Measurements from ENCODE around the gene CD2. TPM values are rescaled to one million over a fixed set of nuclear protein-coding genes. Genes with fewer than 3 reads are reported as not detected.

CD2 gene
- total RNA-seq (2014; rRNA removed; shearing (Covaris generic)): not detected in 2 replicates

- H3K36me3 ChIP-seq (replicated peaks; ENCODE audit: control insufficient read depth, insufficient read depth, low read length): no peaks in the 10 kb centered on the region
- no peak for DNase-seq
- no peak within 1 kb of the TSS for H3K4me3 ChIP-seq (ENCODE audit: insufficient read depth, low read depth, low read length)
- H3K27me3 ChIP-seq (ENCODE audit: control insufficient read depth, insufficient read depth, low read length): no peaks in the 10 kb centered on the region
Observed at GRCh38 chr1:116754198-116754977, at the start of gene CD2. TSS of gene CD2 (plus strand) at chr1:116754430. CDS start at chr1:116754493, 63 bp downstream.

GRCh38 chr1:116706123-116706522 lies 48.1 kb upstream of the CD2 start:
- Histone ChIP-seq H3K27me3 (ENCODE audit: control insufficient read depth, insufficient read depth, low read length) (no peaks in the 10 kb centered on the region; the same call in 1 of the 2 replicates), H3K4me3 (ENCODE audit: insufficient read depth, low read depth, low read length) (no peak overlapping the region), H3K36me3 (replicated peaks; ENCODE audit: control insufficient read depth, insufficient read depth, low read length) (no peaks in the 10 kb centered on the region)
- DNase-seq: no peak

GRCh38 chr1:116706841-116707240 lies 47.4 kb upstream of the CD2 start:
- Histone ChIP-seq H3K36me3 (replicated peaks; ENCODE audit: control insufficient read depth, insufficient read depth, low read length) (no peaks in the 10 kb centered on the region), H3K27me3 (ENCODE audit: control insufficient read depth, insufficient read depth, low read length) (no peaks in the 10 kb centered on the region; the same call in 1 of the 2 replicates), H3K4me3 (ENCODE audit: insufficient read depth, low read depth, low read length) (no peak overlapping the region)
- no peak for DNase-seq

- Histone ChIP-seq H3K27me3 (ENCODE audit: control insufficient read depth, insufficient read depth, low read length) (no peaks in the 10 kb centered on the region; the same call in 1 of the 2 replicates), H3K4me3 (ENCODE audit: insufficient read depth, low read depth, low read length) (no peak overlapping the region), H3K36me3 (replicated peaks; ENCODE audit: control insufficient read depth, insufficient read depth, low read length) (no peaks in the 10 kb centered on the region)
- no peak for DNase-seq
Observed at GRCh38 chr1:116708255-116708900, 45.9 kb upstream of the CD2 start.

- no peaks in the 10 kb centered on the region for H3K36me3 ChIP-seq (replicated peaks; ENCODE audit: control insufficient read depth, insufficient read depth, low read length)
- DNase-seq: no peak
- H3K4me3 ChIP-seq (ENCODE audit: insufficient read depth, low read depth, low read length): no peak overlapping the region
- no peaks in the 10 kb centered on the region; the same call in 1 of the 2 replicates for H3K27me3 ChIP-seq (ENCODE audit: control insufficient read depth, insufficient read depth, low read length)
Observed at GRCh38 chr1:116709666-116710167, 44.5 kb upstream of the CD2 start.

- no peak for DNase-seq
- Histone ChIP-seq H3K36me3 (replicated peaks; ENCODE audit: control insufficient read depth, insufficient read depth, low read length) (no peaks in the 10 kb centered on the region), H3K4me3 (ENCODE audit: insufficient read depth, low read depth, low read length) (no peak overlapping the region), H3K27me3 (ENCODE audit: control insufficient read depth, insufficient read depth, low read length) (no peaks in the 10 kb centered on the region; the same call in 1 of the 2 replicates)
Observed at GRCh38 chr1:116710420-116711262, 43.6 kb upstream of the CD2 start.

- DNase-seq: no peak
- H3K36me3 ChIP-seq (replicated peaks; ENCODE audit: control insufficient read depth, insufficient read depth, low read length): no peaks in the 10 kb centered on the region
- H3K27me3 ChIP-seq (ENCODE audit: control insufficient read depth, insufficient read depth, low read length): no peaks in the 10 kb centered on the region; the same call in 1 of the 2 replicates
- H3K4me3 ChIP-seq (ENCODE audit: insufficient read depth, low read depth, low read length): no peak overlapping the region
Observed at GRCh38 chr1:116711263-116711840, 42.9 kb upstream of the CD2 start.

- Histone ChIP-seq H3K36me3 (replicated peaks; ENCODE audit: control insufficient read depth, insufficient read depth, low read length) (no peaks in the 10 kb centered on the region), H3K4me3 (ENCODE audit: insufficient read depth, low read depth, low read length) (no peak overlapping the region), H3K27me3 (ENCODE audit: control insufficient read depth, insufficient read depth, low read length) (no peaks in the 10 kb centered on the region; the same call in 1 of the 2 replicates)
- peak; percentile 47 for DNase-seq
Observed at GRCh38 chr1:116712510-116712909, 41.7 kb upstream of the CD2 start.

GRCh38 chr1:116713474-116713873 lies 40.8 kb upstream of the CD2 start:
- Histone ChIP-seq H3K27me3 (ENCODE audit: control insufficient read depth, insufficient read depth, low read length) (no peaks in the 10 kb centered on the region), H3K36me3 (replicated peaks; ENCODE audit: control insufficient read depth, insufficient read depth, low read length) (no peaks in the 10 kb centered on the region), H3K4me3 (ENCODE audit: insufficient read depth, low read depth, low read length) (no peak overlapping the region)
- no peak for DNase-seq

GRCh38 chr1:116716391-116716790 lies 37.8 kb upstream of the CD2 start:
- DNase-seq: no peak
- Histone ChIP-seq H3K27me3 (ENCODE audit: control insufficient read depth, insufficient read depth, low read length) (no peaks in the 10 kb centered on the region), H3K36me3 (replicated peaks; ENCODE audit: control insufficient read depth, insufficient read depth, low read length) (no peaks in the 10 kb centered on the region), H3K4me3 (ENCODE audit: insufficient read depth, low read depth, low read length) (no peak overlapping the region)

- H3K4me3 ChIP-seq (ENCODE audit: insufficient read depth, low read depth, low read length): no peak overlapping the region
- H3K27me3 ChIP-seq (ENCODE audit: control insufficient read depth, insufficient read depth, low read length): no peaks in the 10 kb centered on the region
- no peak for DNase-seq
- no peaks in the 10 kb centered on the region for H3K36me3 ChIP-seq (replicated peaks; ENCODE audit: control insufficient read depth, insufficient read depth, low read length)
Observed at GRCh38 chr1:116717318-116717717, 36.9 kb upstream of the CD2 start.

- no peak for DNase-seq
- Histone ChIP-seq H3K36me3 (replicated peaks; ENCODE audit: control insufficient read depth, insufficient read depth, low read length) (no peaks in the 10 kb centered on the region), H3K4me3 (ENCODE audit: insufficient read depth, low read depth, low read length) (no peak overlapping the region), H3K27me3 (ENCODE audit: control insufficient read depth, insufficient read depth, low read length) (no peaks in the 10 kb centered on the region)
Observed at GRCh38 chr1:116720364-116721038, 33.7 kb upstream of the CD2 start.

- no peaks in the 10 kb centered on the region for H3K27me3 ChIP-seq (ENCODE audit: control insufficient read depth, insufficient read depth, low read length)
- DNase-seq: no peak
- no peaks in the 10 kb centered on the region for H3K36me3 ChIP-seq (replicated peaks; ENCODE audit: control insufficient read depth, insufficient read depth, low read length)
- H3K4me3 ChIP-seq (ENCODE audit: insufficient read depth, low read depth, low read length): no peak overlapping the region
Observed at GRCh38 chr1:116721039-116721405, 33.2 kb upstream of the CD2 start.
